ENCODE results near the gene KIF6.
"Not testable (repeated sequence)": the region's sequence is repeated elsewhere in the genome, so short reads cannot be mapped to it uniquely, and the experiment has no call there.

Gene KIF6

DNA sequence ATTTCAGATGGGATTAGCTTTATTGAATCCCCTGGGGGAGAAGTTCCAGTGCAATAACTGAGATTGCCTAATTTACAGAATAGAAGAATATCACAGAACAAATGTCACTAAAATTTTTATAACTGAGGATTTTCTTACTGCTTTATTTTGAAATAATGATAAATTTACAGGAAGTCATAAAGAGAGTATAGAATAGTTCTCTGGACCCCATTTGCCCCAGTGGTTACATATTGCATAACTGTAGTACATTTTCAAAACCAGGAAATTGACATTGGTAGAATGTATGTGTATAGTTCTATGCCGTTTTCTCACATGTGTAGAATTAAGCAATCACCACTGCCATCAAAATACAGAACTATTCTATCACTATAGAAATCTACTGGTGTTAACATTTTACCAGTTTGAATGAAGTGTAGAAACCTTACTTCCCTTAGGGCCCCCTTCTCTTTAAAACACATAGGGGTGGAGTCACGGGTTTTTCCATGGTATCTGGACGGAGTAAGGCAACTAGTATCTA lies 18.3 kb downstream of the KIF6 start:
- FAIRE-seq: no peak

- no peak for FAIRE-seq
Observed at GRCh38 chr6:39702265-39702664, 22.9 kb downstream of the KIF6 start.

DNA sequence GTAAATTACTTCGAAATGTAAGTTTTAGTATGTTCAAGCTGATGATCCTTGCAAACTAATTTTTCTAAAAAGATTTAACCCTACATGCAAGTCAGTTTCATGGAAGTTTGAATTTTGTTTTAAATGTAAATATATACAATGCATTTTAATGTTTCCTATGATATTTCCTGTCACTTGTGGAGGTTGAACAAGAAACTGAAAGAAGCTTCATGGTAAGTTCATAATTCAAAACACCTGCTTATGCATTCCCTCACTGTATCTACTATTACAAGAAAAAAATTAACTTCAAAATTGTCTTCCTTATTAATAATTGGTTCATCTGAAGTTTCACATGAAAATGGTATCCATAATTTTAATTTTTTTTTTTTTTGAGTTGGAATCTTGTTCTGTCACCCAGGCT lies 24.8 kb downstream of the KIF6 start:
- no peak for FAIRE-seq

DNA sequence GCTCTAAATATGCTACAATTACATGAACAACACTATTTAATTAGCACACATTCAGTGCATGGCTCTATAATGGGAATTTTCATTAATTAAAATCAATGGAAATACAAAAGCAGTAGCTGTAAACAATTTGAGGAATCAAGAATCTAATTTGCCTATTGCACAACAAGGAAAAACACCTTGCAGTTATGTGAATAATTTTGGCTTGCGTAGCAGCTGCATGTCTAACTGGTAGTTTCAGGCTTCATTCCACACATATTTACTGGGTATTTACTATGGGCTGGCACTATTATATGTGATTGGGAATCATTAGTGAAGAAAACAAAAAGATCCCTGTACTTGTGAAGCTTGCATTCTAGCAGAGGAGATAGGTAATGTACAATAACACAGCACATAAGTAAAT lies 26.4 kb downstream of the KIF6 start:
- FAIRE-seq: no peak

GRCh38 chr6:39696986-39697788 lies 28.0 kb downstream of the KIF6 start:
- FAIRE-seq: no peak

DNA sequence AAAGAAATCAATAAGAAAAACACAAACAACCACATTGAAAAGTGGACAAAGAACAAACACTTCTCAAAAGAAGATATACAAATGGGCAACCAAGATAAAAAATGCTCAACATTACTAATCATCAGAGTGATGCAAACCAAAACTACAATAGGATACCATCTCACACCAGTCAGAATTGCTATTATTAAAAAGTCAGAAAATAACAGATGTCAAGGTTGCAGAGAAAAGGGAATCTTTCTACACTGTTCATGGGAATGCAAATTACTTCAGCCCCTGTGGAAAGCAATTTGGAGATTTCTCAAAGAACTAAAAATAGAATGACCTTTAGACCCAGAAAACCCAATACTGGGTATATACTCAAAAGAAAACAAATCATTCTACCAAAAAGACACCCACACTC lies 29.8 kb downstream of the KIF6 start:
- FAIRE-seq: no peak

GRCh38 chr6:39693206-39693605 lies 32.0 kb downstream of the KIF6 start:
- FAIRE-seq: no peak

DNA sequence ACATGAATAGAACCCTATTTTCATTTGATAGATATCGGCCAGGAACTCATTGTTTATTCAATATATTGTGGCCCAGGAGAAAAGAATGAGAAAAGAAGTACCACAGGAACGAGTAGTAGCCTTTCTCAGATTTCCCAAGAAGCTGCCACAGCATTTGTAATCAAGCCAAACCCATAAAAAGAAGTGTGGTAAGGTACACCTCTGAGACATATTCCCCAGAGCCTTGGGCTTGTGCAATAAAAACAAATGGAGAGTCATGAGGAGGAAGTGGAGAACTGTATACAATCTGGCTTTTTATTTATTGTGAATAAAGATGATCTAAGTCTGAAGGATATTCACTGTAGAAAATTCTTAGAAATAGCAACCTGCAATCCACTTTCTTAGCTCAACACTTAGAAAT lies 36.7 kb downstream of the KIF6 start:
- no peak for FAIRE-seq

DNA sequence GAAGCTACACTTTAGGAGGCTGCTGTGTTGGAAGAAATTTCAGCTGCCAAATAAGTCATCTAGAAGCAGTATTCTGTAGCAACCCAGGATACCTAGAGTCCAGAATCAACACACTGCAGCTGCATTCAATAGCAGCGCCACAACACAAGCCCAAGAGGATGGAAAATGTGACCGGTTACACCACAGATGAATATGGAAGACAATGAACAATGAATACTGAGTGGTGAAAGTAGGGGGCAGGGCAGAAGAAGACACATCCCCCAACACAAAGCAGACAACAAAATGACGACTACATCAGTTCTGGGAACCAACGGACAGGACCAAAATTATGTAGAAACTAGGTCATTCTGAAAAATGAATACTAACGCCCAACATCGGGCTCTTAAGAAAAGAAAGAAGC lies 38.2 kb downstream of the KIF6 start:
- FAIRE-seq: no peak

DNA sequence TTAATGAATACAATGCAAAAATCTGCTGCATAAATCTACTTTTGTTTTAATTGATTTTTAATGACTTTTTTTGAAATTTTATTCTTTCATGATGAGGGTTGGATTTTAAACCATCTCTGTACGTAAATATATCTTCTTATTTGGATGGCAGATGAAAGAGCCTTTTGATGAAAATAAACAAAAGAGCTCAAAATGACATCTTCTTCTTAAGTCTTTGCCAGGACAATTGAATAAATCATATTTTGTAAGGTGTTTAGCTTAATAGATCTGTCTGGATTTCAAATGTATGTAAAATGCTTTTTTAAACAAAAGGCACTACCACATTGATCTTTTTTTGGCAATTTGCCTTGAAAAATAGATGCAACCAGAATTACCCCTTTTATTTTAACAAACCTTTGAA lies 39.3 kb downstream of the KIF6 start:
- no peak for FAIRE-seq

GRCh38 chr6:39685489-39685826 lies 39.8 kb downstream of the KIF6 start:
- no peak for FAIRE-seq

DNA sequence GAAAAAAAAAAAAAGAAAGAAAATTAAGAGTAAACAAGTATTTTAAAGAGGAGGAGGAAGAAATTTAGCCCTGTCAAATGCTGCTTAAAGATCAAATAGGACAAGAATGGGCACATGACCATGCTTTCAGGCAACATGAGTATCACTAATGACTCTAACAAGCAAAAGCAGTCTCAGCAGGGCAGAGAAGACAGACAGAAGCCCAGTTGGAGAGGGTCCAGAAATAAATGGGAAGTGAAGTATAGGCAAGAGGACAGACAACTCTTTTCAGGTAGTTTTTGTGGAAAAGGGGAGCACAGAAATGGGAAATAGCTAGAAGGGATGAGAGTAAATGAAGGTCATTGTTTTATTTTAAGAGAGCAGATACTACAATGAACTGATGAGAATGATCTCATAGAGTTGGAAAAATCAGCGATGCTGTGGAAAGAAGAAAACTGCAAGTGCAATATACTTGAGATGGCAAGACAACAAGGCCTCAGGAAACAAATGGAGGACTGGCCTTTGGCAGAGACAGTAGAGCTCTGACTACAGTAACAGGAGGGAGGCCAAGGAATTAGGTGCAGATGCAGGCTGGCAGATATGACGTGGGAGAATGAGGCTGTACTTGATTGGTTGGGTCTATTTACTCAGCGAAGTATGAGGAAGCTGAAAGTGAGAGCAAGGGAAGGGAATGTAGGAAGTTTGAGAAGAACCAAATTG lies 40.3 kb downstream of the KIF6 start:
- FAIRE-seq: no peak

DNA sequence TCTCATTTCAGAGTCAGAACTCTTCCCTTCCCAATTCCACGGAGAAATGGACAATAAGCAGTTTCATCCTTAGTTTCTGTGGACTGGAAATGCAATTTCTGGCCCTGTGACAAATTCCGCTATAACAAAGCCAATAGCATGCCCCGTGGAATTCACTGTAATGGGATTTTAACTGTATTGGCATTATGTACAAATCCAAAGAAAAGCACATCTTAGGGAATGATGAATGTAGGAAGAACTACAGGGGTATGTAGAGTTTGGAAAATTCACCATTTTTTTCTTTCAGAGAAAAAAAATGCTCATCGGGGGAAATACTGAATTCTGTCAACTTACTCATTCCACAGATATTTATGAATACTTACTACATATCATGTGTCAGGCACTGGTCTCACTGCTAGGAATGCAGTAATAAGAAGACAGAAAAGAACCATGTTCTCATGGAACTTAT lies 43.5 kb downstream of the KIF6 start:
- FAIRE-seq: no peak

DNA sequence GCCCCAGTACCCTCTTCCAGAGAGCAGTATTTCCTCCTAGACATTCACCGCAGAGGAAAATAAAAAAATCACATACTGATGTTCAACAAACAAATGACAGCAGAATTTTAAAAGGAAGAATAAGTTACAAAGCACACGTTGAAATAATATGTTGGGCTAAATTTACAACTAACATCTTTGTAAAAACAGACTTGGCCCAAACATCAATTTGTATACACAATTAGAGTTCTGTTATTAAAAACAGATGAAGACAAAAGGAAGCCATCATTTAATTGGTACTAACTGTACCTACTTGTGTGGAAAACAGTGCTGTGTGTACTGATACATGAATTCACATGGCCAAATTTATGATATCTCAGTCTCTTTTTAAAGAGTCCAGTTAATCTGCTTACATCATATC lies 46.3 kb downstream of the KIF6 start:
- FAIRE-seq: no peak

- FAIRE-seq: not testable (repeated sequence)
Observed at GRCh38 chr6:39677318-39677717, 47.9 kb downstream of the KIF6 start.

- FAIRE-seq: no peak
Observed at GRCh38 chr6:39670519-39670918, 54.7 kb downstream of the KIF6 start.

DNA sequence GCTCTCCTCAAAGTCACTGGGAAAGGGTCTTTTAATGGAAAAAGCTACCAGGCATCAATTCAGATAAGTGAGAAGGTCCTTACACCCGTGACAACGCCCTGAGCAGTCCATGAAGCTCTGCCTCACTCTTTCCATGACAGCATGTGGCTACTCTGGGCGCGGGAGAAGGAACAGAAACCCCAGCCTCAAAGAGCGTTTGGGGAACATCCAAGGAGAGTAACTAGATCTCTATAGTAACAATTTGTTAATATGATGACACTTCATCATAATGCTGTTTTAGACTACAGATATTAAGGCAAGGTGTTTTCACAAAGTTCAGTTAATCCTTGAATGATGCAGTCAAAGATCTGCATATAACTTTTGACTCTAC lies 55.2 kb downstream of the KIF6 start:
- no peak for FAIRE-seq

DNA sequence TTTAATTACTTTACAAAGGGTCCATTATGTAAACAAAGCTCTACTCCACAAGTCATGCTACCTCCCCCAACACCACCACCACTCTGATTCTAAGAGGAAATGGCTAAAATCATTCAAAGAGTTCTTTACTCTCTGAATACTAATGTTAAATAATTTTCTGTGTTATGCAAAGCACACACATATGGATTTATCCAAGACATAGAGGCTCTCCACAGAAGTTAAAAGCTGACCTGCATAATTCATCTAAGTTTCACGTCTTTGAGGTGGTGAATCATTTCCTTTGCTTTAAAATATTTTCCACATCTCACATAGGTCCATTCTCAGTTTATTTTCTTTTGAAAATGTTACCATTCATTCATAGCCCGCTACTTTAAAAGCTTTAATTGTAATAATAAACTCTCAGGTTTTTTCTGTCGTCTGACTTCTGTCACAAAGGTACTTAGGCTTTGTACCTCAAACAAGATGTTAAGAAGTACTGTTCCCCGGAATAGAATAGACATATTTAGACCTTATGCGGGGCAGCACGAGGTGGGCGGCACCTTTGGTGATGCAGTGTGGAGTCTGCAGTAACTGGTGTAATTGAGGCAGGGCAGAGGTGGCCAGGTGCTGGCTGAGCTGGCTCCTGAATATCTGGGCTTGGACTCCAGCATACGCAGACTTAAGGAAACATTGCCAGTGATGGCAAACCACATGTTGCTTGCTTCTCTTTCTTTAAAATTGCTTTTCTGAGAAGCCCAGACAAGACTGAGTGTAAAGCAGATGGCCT lies 55.8 kb downstream of the KIF6 start:
- FAIRE-seq: no peak

DNA sequence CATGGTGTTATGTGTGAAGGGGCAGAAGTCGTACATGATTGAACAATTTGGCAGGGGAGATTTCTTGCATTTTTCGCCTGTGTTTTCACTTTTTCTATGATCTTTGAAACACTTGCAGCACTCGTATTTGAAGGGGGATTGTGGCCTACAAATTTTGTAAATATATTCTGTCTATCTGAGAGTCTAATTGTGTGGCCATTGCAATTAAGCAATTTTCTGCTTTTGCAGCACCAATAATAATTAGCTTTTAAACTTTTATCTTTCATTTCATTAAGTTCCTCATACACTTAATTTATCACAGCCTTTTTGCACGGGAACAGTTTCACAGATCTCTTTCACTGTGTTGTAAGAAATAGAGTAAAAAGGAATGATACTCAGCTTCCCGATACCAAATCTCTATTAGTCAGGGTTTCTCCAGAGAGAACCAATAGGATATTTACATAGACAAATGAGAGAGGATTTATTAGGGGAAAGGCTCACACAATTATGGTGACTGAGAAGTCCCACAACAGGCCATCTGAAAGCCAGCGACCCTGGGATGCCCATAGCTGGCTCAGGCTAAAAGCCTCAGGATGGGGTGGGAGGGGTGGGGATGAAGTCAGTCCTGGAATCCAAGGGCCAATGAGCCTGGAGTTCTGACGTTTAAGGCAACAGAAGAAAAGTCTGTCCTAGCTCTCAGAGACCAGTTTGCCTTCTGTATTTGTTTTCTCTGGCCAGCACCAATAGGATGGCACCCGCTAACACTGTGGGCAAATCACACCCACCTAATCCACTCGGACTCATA lies 58.3 kb downstream of the KIF6 start:
- no peak for FAIRE-seq

- no peak for FAIRE-seq
Observed at GRCh38 chr6:39665861-39666260, 59.3 kb downstream of the KIF6 start.

- FAIRE-seq: no peak
Observed at GRCh38 chr6:39664173-39664572, 61.0 kb downstream of the KIF6 start.

DNA sequence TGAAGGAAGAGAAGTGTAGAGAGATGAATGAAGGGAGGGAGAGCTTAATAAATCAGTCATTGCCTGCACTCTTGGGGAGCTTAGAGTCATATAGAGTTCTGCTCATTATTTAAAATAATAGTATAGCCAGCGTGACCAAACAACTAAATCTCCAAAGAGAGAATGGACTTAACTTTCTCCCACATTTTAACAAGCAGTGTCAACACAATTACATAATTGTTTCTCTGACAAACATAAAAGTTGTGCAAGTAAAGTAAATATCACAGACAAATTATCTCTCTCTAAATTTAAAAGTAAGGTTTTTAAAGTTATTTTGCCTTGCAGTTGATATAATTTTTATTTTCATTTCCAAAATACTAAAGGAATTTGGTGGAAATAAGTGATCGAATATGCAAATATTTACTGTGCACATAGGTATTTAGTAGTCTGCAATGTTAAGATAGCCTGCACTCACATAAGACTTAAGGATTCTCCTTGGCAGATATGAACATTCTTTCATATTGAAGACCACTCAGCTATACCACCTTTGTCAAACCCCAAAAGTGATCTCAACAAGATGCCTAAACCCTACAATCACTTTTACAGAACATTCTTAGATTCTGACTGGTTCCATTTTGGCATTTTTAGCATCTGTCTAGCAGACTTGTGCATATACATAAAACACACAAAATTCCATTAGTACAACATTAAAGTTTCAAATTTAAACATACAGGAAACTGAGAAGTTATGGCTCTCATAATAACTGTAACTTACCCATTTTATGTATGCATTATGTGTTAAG lies 67.7 kb downstream of the KIF6 start:
- FAIRE-seq: no peak

Data from TTC549 (cell line).